HL-60/S4 treated with retinoic acid at 250 ng/mL for 4 days and 3 days (cell line): ENCODE data around the gene RPL9.
"Not testable (repeated sequence)": the region's sequence is repeated elsewhere in the genome, so short reads cannot be mapped to it uniquely, and the experiment has no call there.

Source experiments
- in situ Hi-C: fragments of 300-500 bp; cut with MboI; formaldehyde crosslinking; loops from 2 replicates; pipeline ENCODE4 v1.7.0; 2022; ENCODE audit warnings: low sequenced_read_pairs

The RPL9 gene

DNA sequence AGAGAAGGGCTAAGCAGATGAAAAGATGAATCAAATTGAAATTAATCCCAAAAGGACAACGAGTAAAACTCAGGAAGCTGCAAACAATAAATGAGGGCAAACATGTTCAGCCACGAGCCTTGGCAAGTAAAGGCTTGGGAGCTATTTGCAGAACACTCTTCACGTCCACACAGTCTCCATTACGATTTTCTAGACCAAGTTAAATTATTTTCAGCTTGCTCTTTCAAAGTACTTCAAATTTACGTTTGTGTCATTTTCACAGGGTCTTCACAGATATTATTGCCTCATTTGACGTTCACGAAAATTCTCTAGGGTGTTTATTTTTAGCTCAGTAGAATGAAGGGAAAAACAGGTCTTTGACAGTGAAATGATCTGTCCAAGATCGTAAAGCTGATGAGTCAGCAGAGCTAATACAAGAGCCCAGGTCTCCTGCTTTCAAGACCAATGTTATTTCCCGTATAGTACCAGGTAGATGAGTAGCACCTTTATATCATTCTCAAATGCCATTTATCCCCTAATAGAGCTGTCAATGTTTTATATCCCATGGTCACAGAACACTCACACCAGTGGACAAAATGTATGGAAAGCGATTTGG lies 31.1 kb downstream of the RPL9 start:
- in situ Hi-C loops: no loop called here

DNA sequence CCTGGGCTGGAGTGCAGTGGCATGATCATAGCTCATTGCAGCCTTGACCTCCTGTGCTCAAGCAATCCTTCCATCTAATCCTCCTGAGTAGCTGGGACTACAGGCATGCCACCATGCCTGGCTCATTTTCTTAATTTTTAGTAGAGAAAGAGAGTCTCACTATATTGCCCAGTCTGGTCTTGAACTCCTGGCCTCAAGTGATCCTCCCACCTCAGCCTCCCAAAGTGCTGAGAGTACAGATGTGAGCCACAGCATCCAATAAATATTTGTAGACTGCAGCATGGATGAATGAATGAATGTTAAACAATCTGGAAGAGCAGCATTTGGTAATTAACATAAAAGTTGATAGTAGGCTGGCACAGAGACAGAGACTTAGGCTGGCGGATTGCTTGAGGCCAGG lies 32.0 kb downstream of the RPL9 start:
- in situ Hi-C loops: no loop called here

DNA sequence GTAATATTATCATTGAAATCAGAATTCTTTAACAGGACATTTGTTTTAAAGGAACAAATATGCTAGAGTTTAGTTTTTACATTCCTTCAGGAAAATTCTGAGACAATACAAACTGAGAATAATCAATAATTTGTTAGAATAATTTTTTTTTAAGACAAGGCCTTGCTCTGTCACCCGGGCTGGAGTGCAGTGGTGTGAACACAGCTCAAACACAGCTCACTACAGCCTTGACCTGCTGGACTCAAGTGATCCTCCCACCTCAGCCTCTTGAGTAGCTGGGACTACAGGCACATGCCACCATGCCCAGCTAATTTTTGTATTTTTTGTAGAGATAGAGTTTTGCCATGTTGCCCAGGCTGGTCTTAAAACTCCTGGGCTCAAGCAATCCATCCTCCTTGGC lies 33.4 kb downstream of the RPL9 start:
- in situ Hi-C loops: not testable (repeated sequence)

DNA sequence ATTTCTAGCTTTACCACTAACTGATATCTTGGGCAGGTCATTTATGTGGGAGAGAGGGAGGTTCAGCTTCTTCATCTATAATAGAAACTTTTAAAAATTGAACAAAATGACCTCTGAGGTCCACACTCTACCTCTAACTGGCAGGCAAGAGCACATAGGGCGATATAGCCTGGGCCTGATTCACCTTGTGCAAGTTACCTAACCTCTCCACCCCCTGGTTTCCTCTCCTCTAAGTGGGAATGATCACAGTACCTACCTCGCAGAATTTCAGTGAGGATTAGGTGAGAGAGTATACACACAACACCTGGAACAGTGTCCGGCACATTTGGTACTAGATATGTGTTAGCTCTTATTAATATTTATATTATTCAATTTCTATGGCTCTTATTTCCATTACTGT lies 36.5 kb downstream of the RPL9 start:
- in situ Hi-C loops: no loop called here

DNA sequence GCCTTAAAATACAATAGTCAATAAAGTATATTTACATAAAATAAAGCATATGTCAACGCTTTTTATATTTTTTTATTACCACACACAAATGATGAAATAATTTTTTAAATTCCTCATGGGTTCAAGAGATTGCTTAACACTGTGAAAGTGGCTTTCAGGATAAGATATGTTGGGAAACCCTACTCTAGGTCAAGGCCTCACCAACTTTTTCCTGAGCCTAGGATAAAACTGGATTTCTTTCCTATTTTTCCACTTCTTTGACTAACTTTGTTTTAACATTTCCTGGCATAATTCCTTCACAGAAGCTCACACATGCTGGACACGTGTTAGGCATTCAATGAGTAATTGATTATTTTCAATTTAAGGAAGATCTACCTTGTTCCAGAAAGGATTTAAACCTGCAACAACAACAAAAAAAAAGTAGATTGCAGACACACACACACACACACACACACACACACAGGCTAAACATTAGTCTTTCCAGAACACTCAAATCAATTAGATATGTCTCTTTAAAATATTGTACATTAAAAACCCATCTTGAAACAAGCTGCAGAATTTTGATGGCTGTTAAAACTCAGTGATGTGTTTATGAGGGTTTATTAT lies 42.9 kb downstream of the RPL9 start:
- in situ Hi-C loops: no loop called here

DNA sequence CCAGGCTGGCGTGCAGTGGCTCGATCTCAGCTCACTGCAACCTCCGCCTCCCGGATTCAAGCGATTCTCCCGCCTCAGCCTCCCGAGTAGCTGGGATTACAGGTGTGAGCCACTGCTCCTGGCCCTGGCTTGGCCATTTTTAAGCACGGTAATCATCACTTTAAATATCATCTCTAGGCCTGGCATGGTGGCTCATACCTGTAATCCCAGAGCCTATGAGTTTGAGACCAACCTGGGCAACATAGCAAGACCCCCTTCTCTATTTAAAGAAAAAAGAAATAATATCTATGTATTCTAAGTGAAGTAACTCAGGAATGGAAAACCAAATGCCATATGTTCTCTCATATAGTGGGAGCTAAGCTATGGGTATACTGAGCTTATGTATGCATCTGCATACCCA lies 47.2 kb downstream of the RPL9 start:
- in situ Hi-C loops: not testable (repeated sequence)

DNA sequence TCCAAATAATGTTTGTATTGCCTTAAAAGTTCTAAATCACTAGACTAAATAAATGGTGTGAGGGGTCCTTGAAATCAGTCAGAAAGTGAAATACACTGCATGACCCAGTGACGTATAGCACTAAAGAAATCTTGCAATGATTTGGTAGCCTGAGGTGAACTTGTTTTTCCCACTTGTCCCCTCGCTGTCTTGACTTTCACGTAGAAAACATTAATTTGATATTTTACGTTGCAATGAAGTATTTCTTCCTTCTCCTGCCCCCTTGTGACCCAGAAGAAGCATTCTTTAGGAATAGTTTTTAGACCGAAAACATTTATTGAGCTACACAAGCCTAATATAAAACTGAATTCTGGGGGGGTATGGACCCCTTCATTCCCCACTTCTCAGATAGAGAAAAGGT lies 48.3 kb downstream of the RPL9 start:
- in situ Hi-C loops: no loop called here

DNA sequence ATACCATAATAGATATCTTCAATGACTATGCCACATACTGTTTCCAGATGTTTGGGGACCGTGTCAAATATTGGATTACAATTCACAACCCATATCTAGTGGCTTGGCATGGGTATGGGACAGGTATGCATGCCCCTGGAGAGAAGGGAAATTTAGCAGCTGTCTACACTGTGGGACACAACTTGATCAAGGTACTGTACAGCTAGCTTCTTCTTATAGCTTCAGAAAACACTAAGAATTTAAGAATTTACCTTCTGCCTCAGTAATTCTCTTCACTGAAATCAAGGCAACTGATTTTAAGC lies 51.2 kb downstream of the RPL9 start:
- in situ Hi-C loops: no loop called here

DNA sequence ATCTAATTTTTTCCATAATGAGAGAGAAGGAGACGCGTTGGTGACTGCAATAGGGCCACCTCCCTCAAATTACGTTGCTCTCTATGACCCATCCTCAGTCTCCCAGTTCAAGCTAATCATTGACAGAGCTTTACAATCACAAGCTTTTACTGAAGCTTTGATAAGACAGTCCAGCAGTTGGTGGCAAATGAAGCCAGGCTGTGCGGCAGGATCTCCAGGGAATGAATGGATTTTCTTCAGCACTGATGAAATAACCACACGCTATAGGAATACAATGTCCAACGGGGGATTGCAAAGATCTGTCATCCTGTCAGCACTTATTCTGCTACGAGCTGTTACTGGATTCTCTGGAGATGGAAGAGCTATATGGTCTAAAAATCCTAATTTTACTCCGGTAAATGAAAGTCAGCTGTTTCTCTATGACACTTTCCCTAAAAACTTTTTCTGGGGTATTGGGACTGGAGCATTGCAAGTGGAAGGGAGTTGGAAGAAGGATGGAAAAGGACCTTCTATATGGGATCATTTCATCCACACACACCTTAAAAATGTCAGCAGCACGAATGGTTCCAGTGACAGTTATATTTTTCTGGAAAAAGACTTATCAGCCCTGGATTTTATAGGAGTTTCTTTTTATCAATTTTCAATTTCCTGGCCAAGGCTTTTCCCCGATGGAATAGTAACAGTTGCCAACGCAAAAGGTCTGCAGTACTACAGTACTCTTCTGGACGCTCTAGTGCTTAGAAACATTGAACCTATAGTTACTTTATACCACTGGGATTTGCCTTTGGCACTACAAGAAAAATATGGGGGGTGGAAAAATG lies 51.7 kb downstream of the RPL9 start, which contains the start of gene KLB:
TSS of gene KLB (plus strand) at position 168 of the 821 bp plus-strand sequence. CDS start at position 188, 20 bp downstream.
- in situ Hi-C loops: no loop called here
